GM18907 (cell line): Measurements from ENCODE around the gene TMEM138.
"Not testable (repeated sequence)": the region's sequence is repeated elsewhere in the genome, so short reads cannot be mapped to it uniquely, and the experiment has no call there.

ENCODE experiments used
- ATAC-seq: cut with Tn5 transposase; IDR thresholded peaks from one replicate; pipeline ENCODE4 v1.9.1; 2021; ENCODE audit warnings: mild to moderate bottlenecking, moderate library complexity; ENCODE audit not compliant: unreplicated experiment

The TMEM138 gene

DNA sequence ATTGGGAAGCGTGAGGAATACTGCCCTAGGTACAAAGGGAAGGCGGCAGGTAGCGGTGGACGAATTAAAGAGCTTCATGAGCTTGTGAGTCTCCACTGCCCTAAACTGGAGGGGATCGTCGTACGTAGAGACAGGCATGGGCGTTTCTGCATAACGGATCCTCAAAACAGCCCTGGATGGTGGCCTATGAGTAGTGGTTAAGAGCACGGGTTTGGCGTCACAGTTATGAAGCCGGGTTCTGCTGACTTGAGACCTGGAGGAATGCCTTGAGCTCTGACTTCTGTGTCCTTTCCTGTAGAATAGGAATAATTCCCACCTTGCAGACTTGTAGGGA is 335 bp downstream of the TMEM138 start:
- ATAC-seq: no peak

DNA sequence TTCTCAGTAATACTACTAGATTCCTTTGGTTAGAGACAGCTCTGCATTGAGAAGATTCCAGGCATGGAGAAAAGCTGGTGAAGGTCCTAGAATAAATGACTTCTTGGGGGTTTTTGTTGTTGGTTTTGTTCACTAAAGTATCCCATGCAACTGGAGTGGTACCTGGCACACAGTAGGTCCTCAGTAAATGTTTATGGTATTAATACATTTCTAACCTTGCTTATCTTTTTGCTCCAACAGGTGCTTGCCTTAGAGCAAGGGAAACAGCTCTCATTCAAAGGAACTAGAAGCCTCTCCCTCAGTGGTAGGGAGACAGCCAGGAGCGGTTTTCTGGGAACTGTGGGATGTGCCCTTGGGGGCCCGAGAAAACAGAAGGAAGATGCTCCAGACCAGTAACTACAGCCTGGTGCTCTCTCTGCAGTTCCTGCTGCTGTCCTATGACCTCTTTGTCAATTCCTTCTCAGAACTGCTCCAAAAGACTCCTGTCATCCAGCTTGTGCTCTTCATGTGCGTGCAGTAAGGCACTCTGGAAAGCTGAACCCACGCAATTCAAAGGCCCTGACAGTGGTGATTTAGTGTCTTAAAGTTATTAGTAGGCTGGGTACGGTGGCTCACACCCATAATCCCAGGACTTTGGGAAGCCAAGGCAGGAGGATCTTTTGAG is 2.0 kb downstream of the TMEM138 start:
- ATAC-seq: no peak

DNA sequence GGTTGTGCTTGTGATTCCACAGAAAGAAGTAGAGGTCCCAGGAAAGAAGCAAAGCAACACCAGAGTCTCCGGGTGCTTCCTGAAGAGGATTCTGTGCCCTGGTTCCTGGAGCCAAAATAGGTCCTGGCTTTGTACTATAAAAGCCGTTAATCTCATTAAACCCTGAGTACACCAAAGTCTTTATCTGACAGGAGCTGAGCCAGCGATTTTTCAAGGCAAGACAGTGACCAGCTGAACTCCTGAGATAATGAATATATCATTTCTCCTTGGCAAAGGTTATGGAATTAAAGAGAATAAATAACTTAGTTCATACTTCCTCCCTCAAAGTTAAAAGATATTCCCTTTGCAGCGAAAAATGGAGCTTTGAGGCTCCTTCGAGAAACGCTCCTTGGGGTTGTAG is 5.2 kb downstream of the TMEM138 start:
- no peak for ATAC-seq

DNA sequence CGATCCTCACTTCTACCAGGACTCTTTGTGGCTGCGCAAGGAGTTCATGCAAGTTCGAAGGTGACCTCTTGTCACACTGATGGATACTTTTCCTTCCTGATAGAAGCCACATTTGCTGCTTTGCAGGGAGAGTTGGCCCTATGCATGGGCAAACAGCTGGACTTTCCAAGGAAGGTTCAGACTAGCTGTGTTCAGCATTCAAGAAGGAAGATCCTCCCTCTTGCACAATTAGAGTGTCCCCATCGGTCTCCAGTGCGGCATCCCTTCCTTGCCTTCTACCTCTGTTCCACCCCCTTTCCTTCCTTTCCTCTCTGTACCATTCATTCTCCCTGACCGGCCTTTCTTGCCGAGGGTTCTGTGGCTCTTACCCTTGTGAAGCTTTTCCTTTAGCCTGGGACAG is 6.5 kb downstream of the TMEM138 start:
- no peak for ATAC-seq

DNA sequence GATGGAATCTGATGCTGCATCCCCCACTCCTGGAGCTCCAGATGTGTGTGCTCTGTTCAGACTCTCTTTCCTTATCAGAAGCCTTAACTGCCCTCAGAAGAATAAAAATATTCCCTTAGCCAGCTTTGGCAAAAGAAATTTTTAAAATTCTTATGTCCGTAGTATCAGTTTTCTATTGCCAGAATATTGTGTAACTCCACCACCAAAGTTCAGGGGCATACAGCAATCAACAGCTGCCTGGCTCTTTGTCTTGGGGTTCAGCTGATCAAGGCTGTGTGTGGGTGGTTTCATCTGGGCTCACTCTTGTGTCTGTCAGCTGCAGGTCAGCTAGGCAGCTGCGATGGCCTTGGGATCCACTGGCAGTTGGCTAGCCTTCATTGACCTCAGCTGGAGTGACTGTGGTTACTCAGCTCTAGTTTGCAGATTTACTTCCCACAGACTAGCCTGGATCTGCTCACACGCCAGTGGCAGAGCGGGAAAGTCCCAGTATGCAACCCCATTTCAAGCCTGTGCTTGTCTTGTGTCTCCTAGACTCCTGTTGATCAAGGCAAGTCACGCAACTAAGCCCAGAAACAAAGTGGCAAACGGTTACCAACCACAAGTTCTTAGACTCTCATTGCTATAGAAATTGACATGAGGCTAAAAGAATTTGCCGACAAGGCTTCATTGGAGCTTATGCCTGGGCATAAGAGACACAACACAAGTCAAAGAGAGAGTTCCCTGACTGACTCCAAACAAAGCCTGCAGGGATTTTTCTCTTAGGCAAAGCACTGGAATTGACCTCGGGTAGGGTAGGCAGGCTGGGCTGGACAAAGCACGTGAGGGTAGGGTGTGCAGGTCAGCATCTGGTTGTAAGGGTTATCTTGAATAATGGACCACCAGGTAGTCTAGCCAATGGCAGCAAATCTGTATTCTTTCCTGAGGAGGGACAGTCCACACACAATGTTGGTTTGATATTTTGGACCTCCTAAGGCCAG is 7.5 kb downstream of the TMEM138 start:
- no peak for ATAC-seq

DNA sequence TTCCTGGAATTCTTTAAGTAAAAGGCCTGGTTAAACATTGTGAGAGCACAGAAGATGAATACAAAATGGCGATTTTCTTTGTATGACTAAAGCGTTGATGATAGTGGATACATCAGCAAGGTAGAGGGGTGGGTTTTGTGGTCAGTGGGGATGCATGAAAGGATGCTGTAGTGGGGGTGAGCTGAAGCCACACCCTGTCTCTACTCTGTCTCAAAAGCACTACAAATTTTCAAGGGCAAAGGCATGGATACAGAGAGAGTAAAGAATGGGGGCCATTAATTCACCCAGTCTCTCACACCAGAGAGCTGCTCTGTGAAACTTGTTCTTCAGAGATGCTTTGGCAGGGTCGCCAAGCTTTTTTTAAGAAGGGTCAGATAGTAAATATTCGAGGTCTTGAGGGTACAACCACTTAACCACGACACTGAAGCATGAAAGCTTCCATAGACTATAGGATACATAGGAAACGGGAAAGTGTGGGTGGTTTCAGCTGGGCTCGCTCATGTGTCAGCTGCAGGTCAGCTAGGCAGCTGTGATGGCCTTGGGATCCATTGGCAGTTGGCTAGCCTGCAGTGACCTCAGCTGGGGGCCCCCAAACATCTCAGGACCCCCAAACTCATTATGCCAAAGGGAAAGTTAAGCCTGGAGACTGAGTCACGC is 8.3 kb downstream of the TMEM138 start:
- ATAC-seq: no peak

DNA sequence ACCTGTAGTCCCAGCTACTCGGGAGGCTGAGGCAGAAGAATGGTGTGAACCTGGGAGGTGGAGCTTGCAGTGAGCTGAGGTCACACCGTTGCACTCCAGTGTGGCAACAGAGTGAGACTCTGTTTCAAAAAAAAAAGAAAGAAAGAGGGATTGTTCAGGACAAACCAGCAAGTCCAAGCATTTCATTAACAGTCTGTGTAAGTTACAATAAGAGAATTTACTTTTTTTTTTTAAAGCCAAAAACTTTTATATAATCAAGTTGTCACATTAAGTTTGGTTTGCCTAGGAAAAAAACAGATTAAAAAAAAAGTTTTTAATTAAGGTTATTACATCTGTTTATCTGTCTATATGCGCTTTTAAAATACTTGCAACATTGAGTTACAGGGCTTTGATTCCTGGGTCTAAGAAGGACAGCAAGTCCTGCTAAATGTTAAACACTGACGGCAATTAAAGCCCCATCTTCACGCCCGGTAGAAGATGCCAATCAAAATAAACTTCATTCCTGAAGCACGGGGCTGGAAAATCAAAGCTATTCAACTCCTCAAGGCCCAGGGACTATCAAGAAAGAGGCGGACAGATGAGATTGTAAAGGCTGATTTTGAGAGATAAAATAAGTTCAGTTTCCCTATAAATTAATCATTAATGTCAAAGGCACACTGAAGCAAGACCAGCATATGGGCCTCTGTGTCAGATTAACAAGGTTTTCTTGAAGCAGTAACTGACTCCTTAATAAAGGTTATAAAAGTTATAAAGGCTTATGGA is 10.7 kb downstream of the TMEM138 start:
- no peak for ATAC-seq

DNA sequence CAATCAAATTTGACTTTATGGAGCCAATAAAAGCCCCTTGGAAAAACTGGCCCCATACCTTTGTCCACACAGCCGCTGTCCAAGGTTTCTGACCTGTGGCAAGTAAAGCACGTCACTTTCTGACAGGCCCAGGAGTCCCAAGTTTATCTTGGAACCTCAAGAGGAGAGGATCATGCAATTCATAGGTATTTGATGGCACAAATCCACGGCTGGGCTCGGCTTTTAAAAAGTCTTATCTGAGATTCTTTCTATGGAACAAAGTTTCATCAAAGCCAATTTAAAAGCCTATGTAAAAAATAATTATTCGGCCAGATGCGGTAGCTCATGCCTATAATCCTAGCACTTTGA is 13.6 kb downstream of the TMEM138 start:
- no peak for ATAC-seq

DNA sequence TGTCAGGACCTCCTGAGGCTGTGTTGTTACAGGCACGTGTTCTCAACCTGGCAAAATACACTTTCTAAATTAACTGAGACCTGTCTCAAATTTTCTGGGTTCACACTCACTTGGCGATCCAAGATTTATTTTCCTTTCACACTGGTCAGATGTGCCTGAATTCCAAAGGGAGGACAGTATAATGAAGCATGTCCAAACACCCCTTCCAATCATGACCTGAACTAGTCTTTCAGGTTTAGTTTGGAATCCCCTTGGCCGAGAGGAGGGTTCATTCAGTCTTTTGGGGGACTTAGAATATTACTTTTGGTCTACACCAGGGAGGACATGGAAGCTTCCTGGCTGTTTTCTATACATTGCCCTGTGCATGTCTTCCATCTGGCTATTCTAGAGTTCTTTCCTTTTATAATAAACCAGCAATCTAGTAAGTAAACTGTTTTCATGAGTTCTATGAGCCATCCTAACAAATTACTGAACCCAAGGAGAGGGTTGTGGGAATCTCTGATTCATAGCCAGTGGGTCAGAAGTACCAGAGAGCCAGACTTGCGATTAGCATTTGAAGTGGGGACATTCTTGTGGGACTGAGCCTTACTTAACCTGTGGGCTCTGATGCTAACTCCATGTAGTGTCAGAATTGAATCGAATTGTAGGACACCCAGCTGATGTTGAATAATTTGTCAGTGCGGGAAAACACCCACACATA is 15.4 kb downstream of the TMEM138 start:
- no peak for ATAC-seq

DNA sequence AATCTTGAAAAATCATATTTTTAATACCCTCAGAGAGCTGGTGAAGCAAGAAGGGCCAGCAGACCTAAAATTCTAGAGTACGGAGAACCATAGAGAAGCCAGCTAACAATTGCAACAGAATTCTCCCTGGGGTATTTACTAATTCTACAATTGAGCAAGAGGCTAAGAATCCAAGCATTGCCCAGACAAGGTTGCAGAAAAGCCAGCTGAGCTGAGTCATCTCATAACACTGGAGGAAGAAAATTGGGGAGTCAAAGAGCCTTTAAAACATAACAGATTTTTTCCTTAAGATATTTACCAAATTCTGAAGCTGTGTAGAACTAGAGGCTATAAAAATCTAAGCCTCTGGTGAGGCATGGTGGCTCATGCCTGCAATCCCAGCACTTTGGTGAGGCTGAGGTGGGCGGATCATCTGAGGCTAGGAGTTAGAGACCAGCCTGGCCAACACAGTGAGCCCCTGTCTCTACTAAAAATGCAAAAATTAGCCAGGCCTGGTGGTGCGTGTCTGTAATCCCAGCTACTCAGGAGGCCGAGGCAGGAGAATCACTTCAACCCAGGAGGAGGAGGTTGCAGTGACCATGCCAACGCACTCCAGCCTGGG is 16.6 kb downstream of the TMEM138 start:
- ATAC-seq: no peak

DNA sequence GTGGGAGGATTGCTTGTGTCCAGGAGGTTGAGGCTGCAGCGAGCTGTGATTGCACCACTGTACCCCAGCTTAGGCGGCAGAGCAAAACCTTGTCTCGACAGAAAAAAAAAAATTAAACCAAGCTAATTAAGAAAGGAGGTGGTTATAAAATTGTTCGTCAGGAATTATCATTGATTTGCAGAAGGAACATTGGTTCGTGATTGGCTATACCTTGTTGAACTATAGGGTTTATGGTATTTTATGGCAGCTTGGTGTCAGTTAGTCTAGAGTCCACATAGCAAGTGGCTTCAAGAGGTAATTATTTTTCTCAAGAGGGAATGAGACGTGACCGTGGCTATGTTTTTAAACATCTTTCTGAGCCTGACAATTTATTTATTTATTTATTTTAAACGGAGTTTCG is 18.7 kb downstream of the TMEM138 start:
- ATAC-seq: no peak

DNA sequence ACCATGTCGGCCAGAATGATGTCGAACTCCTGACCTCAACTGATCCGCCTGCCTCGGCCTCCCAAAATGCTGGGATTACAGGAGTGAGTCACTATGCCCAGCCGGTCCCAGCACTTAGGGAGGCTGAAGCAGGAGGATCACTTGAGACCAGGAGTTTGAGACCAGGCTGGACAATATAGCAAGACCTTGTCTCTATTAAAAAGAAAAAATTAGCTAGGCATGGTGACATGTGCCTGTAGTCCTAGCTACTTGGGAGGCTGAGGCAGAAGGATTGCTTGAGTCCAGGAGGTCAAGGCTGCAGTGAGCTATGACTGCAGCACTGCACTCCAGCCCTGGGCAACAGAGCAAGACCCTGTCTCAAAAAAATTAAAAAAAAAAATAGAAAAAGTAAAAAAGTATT is 21.7 kb downstream of the TMEM138 start:
- not testable (repeated sequence) for ATAC-seq

DNA sequence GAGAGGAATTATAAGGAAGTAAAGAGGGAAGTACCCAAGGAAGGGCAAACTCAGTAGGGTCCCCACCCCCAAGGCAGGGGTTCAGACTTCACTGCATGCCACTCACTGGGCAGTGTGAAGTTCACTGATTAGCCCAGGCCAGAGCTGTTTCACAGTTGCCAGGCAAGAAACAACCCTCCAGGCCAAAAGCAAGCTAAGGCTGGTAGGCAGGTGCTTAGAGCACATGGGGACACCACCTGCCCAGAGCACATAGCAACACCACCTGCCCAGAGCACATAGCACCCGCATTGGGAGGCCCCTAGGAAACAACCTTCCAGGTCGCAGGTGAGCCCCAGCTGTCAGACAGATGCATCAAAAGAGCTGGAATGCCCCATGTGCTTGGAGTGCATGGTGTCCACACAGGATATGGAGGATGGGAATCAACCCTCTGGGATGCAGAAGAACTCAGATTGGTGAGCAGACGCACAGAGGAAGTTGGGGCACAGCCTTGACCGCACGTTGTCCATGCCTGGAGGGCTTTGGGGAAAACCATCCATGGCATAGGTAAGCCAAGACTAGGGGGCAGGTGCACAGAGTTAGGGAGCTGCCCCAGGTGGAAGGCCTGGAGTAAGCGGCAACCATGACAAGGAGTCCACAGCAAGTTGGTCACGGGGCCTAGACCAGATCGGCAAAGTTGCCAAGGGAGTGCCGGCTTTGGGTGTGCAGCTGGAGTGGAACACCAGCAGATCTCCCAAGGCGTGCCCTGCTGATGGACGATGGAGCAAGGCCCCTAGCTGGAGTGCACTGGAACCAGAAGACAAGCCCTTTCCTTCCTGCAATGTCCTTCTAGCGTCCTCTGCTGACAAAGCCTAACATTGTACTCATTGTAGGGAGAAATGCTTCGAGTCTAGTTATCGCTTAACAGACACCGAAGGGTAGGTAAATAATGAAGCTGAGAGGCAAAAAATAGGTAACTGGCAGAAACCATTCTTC is 22.4 kb downstream of the TMEM138 start:
- ATAC-seq: no peak

DNA sequence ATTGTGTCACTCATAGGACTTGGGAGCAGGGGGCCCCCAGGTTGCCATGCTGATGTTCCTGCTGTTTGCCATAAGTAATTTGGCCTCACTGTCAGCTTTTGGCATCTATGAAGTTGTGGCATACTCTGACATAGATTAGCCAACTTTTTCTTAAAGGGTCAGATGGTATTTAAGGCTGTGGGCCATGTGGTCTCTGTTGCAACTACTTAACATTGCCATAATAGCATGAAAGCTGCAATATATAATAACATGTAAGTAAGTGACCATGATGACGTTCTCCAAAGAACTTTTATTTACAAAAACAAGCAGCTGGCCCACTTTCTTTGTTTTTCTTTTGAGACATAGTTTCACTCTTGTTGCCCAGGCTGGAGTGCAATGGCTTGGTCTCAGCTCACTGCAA is 28.0 kb downstream of the TMEM138 start:
- ATAC-seq: no peak

DNA sequence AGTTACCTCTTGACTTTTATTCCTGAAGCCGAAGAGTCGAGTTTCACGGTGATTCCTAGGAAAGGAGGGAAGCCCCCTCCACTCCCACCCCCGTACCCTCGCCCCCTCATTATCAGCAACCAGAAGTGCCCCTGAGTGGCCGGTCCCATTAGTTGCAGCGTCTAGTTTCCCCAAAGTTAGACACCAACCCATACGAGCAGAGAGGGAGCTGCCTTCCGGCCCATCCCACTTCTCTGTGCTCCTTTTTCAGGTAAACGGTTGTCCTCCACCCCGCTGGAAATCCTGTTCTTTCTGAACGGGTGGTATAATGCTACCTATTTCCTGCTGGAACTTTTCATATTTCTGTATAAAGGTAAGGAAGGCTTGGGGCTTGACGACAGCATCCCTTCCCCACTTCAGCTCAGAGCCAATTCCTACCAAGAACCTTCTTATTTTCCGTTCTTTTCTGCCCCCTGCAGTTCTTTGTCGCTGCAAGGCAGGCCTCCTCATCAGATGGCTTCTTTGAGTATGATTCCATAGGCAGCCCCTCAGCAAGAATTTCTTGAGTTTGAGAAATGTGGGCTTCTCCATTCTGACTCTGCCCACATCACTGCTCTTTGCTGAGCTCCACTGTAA is 30.9 kb downstream of the TMEM138 start:
- no peak for ATAC-seq

DNA sequence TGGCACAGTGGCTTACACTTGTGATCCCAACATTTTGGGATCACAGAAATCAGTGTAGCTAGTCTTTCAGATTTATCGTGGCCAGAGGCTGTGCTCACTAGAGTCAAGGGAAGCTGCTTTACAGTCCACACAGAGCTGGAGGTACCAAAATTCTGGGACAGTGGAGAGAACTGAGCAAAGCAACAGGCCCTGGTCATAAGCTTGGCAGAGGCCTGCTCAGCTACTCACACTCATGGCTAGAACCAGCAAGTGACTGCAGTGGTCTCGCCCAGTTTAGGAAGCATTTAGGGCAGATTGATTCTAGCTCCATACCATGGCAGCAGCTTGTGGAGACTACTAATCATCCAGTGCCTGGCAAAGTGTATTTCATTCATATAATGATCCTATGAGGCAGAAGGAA is 39.0 kb downstream of the TMEM138 start:
- no peak for ATAC-seq

DNA sequence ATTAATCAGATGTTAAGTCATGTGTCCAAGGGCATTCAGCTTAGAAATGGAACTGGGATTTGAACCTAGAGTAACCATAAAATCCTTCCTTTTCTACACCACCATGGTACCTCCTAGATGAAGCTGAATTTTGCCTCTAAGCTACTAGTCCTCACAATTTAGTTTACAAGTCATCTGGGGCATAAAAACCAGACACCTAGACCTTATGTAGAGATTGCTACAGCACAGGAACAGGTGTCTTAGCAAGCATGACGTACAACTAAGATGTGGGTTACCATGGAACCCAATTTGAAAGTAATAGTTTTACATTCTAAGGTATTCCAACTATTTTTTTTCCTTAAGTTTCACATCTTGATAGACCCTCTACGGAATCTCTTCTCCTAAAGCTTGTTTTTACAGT is 39.4 kb downstream of the TMEM138 start:
- no peak for ATAC-seq

DNA sequence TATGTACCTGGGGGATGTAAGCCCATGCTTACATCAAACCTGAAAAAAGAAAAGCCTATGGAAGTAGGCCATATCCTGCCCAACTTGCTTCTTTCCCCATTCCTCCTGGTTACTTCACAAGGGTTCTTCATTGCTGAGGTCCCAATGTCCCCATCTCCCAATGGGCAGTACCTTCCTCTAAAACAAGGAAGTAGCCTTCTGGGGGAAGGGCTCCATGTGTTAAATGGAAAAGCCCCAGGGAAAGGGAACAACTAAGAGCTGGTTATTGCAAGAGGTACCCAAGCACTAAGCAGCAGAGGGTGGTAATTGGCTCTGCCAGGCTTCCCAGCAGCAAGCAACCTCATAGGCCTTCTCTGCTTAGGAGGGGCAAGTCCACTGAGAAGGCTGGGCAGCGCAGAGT is 41.5 kb downstream of the TMEM138 start:
- no peak for ATAC-seq

DNA sequence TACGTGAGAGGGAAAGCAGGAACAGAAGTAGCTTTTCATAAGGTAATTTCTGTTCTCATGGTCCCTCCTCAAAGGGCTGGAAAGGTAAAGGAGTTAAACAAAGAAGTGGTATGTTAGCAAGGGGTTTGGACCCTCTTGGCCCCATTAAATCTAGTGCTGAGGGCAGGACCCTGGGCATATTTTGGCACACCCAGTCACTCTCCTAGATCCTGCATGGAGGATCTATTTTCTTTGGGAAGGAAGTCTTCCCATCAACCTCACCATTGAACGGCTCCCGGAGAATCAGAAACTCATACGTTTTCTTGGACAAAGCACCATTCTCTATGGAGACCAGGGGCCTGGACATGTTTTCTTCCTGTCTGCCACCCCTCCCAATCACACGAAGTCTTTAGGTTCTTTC is 41.9 kb downstream of the TMEM138 start:
- ATAC-seq: no peak
